ENCODE data around the gene TMEM185A.
"Not testable (repeated sequence)": the region's sequence is repeated elsewhere in the genome, so short reads cannot be mapped to it uniquely, and the experiment has no call there.

- not testable (repeated sequence) for TF ChIP-seq SP1 (IDR thresholded peaks at IDR 0.05); FOXA1 (IDR thresholded peaks at IDR 0.05); ELF4 (IDR thresholded peaks at IDR 0.05); ZNF384 (IDR thresholded peaks at IDR 0.05); FOXM1 (IDR thresholded peaks at IDR 0.05; ENCODE audit: borderline replicate concordance); PKNOX1 (IDR thresholded peaks at IDR 0.05); CTBP1 (IDR thresholded peaks at IDR 0.05; ENCODE audit: borderline replicate concordance); SUZ12 (IDR thresholded peaks at IDR 0.05); BHLHE40 (IDR thresholded peaks at IDR 0.05; ENCODE audit: borderline replicate concordance); FOXK2 (IDR thresholded peaks at IDR 0.05); LEF1 (IDR thresholded peaks at IDR 0.05; ENCODE audit: borderline replicate concordance); NFRKB (IDR thresholded peaks at IDR 0.05); HDGF (IDR thresholded peaks at IDR 0.05; ENCODE audit: borderline replicate concordance)
Observed at GRCh38 chrX:149626829-149627228, 4.8 kb downstream of the TMEM185A start.
